Heart left ventricle (tissue), 13 donors: ENCODE results near the gene NDP.

Source experiments
- POLR2A ChIP-seq, 2 donors: fragments of 450-650 bp; IDR thresholded peaks; one replicate each; pipeline ENCODE4 v1.6.1; 2017; ENCODE audit warnings: antibody characterized with exemption in 2 of 2, mild to moderate bottlenecking in 2 of 2, moderate library complexity in 2 of 2
- TF ChIP-seq, protein P1 (sequence below), 12 donors: fragments of 200-600 bp; sonication (generic) in 4 of 12; IDR thresholded peaks; one replicate each; pipeline versions ENCODE4 v1.5.0 to v1.8.0; 2018 to 2022; ENCODE audit warnings: antibody characterized with exemption in 12 of 12, mild to moderate bottlenecking in 5 of 12
- donor health status: ischemic (EF 13 %, LVEDD 7.1; RV severe dilation, severe dysfunction).
- donor health status: DM: no; HTN: yes; CAD: no.
- donor health status: DM: no; HTN: no; CAD: no.
- donor health status: ischemic (EF 25% LVEDD 6.9; RV normal size, moderate dysfunction).
- donor health status: ischemic (EF 25% LVEDD 5.7; RV mildly dilated, moderate dysfunction).
- donor health status: ischemic (EF 35%, LVEDD 5.7; RV mildly dilated, moderate dysfunction).
- donor health status: nonischemic (EF 11% LVEDD 7.7; RV severe dilation, severe dysfunction).
- donor health status: DM: yes; HTN: yes; CAD: no.
- donor health status: PGD.
- donor health status: ischemic (EF 29% LVEDD 5.4; RV normal size, mild dysfunction).
- donor health status: nonischemic (EF 23%, LVEDD 6.1; RV moderate dilation, normal function).

DNA sequence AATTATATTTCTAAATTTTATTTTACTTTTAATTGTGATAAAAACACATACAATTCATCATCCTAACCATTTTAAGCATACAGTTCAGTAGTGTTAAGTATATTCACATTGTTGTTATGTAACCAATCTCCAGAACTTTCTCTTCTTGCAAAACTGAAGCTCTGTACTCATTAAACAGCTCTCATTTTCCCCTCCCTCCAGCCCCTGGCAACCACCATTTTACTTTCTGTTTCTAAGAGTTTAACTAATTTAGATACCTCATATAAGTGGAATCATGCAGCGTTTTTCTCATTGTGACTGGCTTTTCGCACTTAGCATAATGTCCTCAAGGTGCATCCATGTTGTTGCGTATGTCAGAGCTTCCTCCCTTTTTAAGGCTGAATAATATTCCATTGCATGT lies 46.7 kb upstream of the NDP start:
- TF ChIP-seq, protein P1, sequence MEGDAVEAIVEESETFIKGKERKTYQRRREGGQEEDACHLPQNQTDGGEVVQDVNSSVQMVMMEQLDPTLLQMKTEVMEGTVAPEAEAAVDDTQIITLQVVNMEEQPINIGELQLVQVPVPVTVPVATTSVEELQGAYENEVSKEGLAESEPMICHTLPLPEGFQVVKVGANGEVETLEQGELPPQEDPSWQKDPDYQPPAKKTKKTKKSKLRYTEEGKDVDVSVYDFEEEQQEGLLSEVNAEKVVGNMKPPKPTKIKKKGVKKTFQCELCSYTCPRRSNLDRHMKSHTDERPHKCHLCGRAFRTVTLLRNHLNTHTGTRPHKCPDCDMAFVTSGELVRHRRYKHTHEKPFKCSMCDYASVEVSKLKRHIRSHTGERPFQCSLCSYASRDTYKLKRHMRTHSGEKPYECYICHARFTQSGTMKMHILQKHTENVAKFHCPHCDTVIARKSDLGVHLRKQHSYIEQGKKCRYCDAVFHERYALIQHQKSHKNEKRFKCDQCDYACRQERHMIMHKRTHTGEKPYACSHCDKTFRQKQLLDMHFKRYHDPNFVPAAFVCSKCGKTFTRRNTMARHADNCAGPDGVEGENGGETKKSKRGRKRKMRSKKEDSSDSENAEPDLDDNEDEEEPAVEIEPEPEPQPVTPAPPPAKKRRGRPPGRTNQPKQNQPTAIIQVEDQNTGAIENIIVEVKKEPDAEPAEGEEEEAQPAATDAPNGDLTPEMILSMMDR (IDR thresholded peaks at IDR 0.05) = no peak
- no peak for TF ChIP-seq POLR2A (IDR thresholded peaks at IDR 0.05)
